ENCODE results near the gene CDH13.

DNA sequence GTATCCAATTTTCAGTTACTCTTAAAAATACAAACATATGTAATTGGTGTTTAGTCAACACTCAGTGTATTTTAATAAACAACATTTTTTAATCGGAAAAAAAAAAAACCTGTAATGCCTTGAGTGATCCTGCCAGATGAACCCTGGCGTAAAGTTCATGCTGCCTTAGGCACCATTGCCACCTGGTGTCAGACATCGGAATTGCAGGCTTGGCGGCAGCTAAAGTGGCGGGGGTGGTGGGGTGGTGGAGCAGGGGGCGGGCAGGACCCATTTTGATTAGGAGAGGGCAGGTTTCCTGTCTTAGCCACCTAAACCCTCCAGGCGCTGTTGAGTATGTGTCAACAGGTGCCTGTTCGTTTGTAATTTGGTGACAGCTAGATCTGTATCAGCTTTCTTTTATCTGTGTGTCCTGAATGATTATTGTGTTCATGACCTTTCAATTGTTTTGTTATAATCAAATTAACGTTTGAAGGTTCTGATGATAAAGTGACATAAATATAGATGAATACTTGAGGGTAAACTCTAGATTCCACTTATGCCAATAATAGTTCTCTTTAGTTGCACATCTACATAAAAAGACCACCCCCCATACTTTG, 588.7 kb downstream of the CDH13 start:
- TF ChIP-seq BACH1 (IDR thresholded peaks at IDR 0.05; ENCODE audit: borderline replicate concordance) (no peak), JUND (IDR thresholded peaks at IDR 0.05; ENCODE audit: low read depth, low read length) (no peak), EGR1 (IDR thresholded peaks at IDR 0.05; ENCODE audit: borderline replicate concordance in 1 of 2, low read depth in 2 of 2, low read length in 2 of 2) (no peak), GATAD2B (conservative IDR thresholded peaks at IDR 0.05; ENCODE audit: low read depth) (no peak), ASH2L (IDR thresholded peaks at IDR 0.05; ENCODE audit: borderline replicate concordance, low read depth) (no peak), TAF1 (IDR thresholded peaks at IDR 0.05; ENCODE audit: borderline replicate concordance, low read depth, low read length) (no peak), MAX (IDR thresholded peaks at IDR 0.05; ENCODE audit: low read depth, low read length) (no peak), BRCA1 (IDR thresholded peaks at IDR 0.05; ENCODE audit: low read depth, low read length) (no peak)
- TF ChIP-seq, protein P1, sequence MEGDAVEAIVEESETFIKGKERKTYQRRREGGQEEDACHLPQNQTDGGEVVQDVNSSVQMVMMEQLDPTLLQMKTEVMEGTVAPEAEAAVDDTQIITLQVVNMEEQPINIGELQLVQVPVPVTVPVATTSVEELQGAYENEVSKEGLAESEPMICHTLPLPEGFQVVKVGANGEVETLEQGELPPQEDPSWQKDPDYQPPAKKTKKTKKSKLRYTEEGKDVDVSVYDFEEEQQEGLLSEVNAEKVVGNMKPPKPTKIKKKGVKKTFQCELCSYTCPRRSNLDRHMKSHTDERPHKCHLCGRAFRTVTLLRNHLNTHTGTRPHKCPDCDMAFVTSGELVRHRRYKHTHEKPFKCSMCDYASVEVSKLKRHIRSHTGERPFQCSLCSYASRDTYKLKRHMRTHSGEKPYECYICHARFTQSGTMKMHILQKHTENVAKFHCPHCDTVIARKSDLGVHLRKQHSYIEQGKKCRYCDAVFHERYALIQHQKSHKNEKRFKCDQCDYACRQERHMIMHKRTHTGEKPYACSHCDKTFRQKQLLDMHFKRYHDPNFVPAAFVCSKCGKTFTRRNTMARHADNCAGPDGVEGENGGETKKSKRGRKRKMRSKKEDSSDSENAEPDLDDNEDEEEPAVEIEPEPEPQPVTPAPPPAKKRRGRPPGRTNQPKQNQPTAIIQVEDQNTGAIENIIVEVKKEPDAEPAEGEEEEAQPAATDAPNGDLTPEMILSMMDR (IDR thresholded peaks at IDR 0.05 in 2 of 3, conservative IDR thresholded peaks at IDR 0.05 in 1 of 3; ENCODE audit: control insufficient read depth in 2 of 3, extremely low read depth in 1 of 3, insufficient read depth in 1 of 3, low read depth in 3 of 3, low read length in 3 of 3): peak; percentile 58 to 86 (median 80)
